ELR (cell line): ENCODE measurements around the gene SORBS2.

Experiments used
- DNase-seq: peaks from one replicate; pipeline ENCODE4 v3.0.0-alpha.2; 2015; ENCODE audit warnings: low read depth

SORBS2 gene

DNA sequence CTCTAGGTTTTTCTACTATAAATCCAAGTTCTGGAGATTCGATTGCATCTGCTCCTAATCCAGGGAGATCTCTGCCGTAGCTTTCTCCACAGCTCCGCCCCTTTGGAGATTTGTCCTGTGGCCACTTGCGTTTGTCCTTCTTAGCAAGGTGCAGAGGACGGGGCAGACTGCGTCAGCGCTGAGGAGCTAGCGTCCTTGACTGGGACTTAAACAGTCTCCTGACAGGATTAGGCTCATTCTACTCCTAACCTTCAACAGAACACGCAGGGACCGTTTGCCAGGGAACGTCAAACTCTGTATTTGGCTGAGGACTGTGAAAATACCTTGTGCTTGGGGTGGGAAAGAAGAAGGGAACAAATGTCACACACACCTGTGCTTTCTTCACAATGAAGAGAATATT, 38.6 kb downstream of the SORBS2 start:
- DNase-seq, result no peak

DNA sequence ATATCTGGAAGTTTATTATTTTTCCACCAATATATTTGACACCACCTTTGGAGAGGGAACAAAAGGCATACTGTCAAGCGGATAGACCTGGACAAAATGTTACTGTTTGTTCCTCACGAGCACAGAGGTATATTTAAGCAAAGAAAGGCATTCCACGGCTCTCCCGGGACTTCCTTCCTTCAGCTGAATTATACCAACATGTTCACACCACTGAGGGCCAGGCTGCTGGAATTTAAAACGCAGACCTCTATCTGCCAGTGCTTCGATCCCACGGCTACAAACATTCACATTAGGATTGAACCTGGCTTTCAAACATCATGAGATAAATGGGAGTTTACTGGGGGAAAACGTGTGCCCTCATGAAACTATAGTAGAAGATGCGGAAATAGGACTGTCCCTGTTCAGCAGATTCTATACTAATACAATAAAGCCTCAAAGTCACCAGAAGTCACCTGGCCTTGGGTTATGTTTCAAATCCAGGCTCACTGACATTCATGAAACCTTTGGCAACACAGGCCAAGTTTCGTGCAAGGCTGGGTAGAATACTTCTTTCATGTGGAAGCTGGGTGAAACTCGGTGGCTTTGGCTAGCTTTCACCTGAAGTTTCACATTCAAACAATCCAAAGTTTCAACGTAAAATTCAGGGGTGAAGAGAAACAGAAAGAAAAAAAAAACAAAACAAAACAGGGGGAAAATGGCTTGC, 39.5 kb downstream of the SORBS2 start:
- no peak for DNase-seq

DNA sequence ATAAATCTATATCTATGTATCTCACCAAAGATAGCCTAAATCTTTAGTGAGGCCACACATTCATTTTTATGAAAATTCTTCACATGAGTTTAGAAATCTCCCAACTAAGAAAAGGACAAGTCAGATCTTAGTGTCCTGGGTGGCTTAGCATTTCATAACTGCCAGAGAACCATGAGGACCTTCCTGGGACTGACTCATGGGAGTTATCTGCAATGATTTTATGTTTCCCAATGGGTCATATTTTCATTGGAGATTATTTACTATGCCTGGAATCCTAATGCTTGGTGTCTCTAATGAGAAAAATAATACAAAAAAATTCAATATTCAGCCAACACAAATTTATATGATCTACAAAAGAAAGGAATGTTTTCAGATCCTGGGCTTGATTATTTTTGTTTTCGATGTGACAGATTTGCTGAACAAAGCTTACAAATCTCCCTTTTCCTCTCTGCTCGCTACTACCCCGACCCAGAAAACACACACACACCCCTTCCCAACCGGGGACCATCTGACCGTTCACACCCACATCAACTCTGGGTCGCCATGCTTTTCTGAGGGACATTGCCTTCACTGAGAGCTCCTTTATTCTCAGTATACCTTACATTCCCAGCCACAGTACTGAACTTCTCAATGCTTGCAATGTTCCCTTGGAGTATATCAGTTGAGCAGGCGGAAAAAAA, 40.1 kb downstream of the SORBS2 start:
- DNase-seq, result no peak

DNA sequence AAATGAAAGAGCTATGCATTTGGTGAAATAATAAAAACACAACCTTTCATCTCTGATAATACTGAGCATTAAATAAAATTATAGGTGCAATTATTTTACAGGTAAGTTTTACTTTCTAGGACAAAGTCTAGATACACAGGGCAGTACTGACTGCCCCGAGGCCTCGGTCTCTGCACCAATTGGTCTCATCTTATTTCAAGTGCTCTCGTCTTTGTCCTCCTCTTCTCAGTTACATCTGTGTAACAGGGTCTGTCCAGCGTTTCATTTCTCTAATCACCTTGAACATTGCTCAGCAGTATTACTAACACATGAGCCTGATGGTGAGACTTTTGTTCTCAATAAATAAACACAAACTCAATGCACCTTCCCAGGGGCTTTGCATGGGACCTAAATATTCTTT, 44.5 kb downstream of the SORBS2 start:
- DNase-seq, result no peak

DNA sequence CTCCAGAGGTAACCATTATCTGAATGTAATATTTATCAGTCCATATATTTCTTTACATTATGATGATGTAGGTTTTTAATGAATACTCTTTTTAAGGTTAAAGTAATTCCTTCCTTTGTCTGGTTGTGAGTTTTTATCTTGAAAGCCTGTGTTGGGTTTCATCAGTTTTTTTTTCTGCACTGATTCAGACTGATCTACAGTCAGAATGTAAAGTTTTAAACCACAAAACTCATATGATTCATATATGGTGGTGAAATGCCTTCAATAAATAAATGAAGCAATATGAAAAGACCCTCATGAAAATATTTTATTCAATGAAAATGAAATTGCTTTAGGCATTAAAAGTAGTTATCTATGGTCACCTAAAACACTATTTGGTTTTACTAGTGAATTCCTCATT, 47.1 kb downstream of the SORBS2 start:
- peak; percentile 54 for DNase-seq

DNA sequence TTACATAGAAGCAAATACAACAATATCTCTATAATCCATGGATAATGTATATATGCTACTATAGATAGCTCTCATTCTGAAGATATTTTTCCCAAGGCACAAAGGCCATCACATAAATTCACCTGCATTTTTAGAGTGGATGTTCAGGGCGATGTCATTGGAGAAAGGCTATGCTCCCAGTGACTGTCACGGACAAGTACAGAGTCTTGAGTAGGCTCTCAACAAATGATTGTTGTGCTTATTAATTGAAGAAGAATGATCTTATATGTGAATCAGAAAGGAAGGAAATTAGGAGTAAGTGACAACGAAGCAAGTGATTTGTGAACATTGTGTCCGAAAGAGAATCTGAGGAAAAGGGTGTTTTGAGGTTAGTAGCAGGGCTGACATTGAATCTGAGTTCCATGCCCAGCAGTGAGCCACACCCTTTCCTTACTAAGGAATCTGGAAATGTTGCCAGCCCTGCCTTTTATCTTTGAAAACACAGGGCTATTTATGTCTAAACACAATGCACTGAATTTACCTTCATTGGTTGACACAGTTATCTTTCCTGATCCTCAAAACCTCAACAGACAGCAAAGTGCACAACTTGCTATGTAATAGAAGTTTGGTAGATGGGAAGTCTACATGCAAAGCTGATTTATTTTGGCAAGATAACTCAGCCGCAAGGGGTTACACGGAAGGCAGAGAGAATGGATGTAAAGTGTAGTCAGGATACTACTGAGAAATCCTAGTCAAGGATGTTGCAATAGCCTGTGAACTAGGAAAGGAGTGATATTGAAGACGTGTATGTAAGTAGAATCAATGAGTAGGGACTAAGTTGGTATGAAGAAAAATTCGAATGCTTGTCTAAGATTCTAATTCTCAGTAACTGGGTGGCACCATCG, 50.4 kb downstream of the SORBS2 start:
- no peak for DNase-seq

DNA sequence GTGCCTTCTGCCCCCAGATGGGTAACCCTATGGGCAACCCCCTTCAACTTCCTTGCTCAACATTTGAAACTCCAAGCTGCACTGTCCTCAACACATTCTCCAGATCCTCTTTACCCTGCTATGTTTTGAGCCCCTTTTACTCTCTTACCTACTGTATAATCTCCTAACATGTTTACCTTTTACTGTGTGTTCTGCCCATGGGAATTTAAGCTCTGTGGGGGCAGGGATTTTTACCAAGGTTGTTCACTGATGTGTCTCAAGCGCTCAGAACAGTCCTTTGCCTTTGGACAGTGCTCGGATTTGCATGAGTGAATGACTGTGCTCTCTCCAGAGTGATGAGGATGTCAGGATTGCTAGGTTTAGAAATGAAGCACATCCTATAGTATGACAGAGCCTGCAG, 53.2 kb downstream of the SORBS2 start:
- no peak for DNase-seq

DNA sequence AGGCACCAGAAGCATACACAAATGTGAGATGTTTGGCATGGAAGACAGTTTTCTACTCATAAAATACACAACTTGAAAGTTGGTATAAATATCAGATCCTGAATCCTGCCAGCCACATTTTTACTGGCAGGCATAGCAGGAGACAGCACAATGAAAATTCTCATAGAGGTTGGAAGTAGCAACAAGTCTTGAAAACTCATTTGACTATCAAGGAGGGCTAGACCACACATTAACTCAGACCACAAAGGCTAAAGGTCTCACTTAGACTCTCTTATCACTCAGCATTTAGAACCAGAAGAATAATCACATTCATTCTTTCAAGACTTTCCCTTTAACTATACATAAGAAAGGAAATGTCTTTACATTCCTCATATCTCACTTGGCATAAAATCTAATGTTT, 56.5 kb downstream of the SORBS2 start:
- no peak for DNase-seq

DNA sequence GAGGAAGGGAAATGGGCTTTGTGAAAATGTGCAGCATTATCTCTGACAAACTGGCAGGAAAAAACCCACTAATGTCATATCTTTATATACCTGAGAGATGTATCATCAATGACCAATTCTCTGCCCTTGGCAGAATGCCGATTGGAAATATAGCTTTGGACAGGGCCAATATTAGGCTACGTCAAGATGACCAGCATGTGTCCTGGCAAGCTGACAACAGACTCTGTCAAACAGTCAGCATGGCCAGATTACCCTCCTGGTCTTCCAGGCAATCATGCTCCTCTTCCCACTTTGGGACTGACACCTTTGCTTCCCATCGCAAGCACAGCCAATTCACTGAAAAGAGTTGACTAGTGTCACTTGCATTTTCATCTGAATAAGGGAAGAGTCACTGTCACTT, 57.0 kb downstream of the SORBS2 start:
- peak; percentile 6 for DNase-seq

DNA sequence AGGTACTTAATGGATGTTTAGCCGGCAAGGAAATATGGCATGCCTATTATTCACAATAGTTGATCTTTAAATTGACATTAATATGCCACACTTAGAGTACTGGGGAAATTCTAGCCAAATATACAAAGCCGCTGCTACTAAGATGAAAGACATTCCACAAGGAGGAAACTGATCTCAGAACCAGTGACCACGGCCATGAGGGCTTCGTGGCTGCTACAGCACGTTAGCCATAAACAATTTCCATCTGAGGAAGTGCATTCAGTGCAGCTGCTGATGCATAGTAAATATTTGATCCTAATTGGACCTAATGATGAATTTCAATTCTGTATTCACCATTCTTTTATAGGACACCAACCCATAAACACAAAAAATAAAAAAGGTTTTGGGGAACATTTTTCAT, 59.1 kb downstream of the SORBS2 start:
- DNase-seq, result no peak

DNA sequence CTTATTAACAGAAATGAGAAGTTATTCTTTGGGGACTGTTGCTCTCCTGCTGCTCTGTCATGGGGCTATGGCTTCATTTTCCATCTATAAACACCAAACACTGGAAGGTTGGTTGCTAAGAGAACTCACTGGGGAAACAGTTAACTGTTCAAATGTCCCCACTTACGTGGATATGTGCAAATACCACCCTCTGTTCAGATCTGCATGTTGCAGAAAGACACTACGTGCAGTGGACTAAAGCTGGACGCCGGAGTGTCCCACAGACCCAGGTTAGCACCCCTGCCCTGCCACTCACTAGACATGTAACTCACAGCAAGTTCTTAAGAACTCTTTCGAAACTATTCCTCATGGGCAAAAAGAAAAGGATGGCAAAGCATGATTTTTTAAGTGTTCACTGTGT, 62.1 kb downstream of the SORBS2 start:
- DNase-seq, result no peak

DNA sequence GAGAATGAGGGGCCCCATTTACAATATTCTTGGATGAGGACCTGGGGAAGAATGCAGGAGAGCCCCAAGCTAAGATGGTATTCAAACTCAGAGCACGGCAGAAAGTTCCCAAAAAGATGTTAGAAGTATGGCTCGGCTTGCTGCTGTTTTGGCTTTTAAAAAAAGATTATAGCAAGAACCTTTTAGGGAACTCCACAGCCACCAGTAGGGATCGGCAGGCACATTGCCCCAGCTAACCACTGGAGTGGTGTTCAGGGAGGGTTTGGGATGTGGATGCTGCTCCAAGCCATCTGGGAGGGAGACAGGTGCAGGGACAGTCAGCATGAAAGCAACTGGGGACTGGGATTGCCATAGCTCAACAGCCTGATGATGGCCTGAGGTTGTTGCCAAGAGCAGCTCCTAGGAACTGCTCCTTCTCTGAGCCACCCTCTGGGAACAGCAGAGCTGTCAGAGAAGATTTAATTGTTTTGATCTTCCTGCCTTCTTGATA, 63.0 kb downstream of the SORBS2 start:
- no peak for DNase-seq

DNA sequence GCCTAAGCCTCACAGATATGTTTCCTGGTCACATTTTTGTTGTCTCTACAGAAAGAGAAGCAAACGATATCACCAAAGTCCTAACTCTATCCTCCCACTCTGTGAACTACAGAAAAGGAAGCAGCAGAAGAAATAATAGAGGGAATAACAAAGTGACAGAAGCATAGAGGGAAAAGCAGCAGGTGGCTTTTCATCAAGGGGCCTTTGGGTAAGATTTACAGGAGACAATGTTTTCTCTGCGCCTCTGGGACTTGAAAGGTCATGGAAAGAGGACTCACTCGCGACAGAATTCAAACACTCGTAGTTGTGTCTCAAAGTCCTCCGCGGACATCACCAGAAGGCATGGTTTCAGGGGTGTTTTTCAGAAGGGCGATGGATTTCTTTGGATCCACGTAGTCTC, 66.1 kb downstream of the SORBS2 start:
- no peak for DNase-seq

DNA sequence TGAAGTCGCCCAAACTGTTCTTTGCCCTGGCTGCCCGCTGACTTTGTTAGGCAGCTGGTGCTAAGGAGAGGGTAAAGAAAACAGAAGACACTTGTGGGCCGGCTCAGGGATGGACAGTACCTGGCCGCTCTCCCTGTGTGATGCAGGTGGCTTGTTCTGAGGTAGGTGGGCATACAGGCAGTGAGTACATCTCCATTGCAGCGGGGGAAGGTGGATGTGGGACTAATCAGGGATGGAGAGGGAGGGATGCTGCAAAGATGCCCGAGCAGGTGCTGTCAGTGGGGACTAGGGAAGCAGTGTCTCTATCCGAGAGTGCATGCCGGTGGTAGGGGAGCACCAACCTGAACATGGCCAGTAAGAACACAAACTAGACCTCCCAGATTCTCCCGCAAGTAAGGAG, 67.0 kb downstream of the SORBS2 start:
- no peak for DNase-seq

DNA sequence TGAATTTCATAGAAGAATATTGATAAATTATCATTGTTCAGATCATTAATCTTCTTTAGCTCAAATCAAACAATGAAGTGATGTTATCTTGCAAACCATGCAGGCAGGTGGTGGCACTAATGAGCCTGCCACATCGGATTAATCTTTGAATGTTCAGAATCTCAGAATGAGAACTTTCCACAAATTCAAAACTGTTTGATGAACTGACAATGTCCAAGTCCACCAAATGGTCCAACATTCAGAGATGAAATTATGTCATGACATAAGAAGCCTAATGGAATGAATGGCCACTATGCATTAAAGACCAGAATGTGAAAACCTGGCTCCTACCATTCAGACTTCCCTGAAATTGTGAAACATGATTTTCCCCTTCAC, 67.5 kb downstream of the SORBS2 start:
- DNase-seq, result no peak

DNA sequence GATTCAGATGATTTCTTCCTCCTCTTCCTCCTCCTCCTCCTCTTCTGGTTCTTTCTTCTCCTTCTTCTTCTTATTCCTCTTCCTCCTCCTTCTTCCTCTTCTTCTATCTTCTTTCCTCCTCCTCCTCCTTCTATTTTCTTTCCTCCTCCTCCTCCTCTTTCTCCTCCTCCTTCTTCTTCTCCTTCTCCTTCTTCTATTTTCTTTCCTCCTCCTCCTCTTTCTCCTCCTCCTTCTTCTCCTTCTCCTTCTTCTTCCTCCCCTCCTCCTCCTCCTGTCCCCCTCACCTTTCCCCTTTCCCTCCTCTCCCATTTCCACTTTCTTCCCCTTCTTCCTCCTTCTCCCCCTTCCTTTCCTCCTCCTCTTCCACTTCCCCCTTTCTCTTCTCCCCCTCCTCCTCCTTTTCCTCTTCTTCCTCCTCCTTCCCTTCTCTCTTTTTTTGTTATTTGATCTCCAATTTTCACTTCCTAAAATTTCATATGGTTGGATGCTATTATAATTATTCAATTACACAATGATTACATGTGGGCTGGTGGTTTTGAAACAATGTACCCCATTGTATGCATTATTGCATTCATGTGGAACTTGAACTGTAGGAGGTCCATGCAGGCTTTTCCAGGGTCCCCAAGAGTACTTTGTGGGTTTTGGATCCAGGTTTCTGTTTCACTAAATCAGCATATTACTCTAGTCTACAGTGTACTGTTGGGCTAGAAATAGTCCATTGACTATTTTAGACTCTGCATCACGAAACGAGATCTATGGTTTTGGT, 68.1 kb downstream of the SORBS2 start:
- DNase-seq, result no peak

DNA sequence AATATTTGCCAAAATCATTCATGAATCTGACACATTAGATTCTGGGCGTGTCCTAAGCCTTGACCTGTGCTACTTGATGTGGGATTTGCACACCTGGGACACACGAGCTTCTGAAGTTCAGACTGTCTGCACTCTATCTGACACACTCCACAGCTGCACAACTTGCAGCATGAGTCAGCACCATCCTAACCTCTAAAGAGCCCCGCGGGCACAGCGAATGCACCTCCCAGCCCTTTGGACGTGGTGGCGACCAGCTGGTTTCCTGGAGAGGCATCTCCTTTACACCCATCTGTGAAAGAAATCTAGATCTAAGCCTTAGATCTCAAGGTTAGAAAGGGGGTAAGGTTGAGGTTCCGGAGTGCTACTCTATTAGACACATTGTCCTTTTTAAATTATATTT, 69.2 kb downstream of the SORBS2 start:
- DNase-seq, result peak; percentile 30

DNA sequence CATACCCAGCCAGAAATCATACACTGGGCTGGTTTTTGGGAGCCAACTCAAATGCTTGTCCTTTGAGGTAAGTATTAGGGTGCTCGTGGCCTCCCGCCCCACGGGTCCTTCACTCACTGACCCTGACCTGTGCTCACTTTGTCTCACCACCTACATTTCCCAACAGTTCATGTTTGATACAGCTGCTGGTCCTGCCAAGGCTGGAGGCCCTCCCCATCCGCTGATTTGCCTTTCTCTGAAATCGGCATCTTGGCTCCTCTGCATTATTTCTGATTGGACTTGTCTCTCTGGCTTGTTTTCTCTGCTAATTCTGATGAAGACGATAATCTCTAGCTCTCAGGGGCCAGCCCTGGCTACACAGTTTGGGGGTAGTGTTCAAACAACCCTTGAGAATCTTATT, 70.2 kb downstream of the SORBS2 start:
- DNase-seq, result no peak

DNA sequence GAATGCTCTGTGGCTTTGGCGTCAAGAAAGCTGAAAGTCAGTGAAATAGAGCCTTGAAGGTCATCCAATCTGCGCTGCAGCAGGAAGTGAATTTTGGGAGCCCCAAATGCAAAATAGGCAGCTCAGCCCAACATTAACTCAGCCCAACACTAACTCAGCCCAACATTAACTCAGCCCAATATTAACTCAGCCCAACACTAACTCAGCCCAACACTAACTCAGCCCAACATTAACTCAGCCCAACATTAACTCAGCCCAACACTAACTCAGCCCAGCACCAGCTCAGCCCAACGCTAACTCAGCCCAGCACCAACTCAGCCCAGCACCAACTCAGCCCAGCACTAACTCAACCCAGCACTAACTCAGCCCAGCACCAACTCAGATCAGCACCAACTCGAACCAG, 71.5 kb downstream of the SORBS2 start:
- no peak for DNase-seq

DNA sequence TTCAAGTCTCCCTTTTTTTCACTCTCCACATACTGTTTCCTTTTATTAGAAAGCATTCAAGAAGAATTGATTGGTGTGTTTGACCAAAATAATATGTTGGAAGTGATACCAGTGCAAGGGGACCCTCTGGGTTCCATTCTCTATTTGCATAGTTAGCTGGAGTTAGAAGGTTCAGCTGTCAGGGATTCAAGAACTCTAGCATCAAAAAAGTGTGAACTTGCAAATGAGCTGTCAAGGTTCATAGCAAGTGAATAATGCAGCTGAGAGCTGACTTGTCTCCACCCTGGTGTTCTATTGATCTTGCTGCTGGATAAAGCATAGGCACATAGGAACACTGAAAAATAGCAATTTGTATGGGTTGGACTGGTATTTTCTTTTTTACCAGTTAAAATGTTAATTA, 73.2 kb downstream of the SORBS2 start:
- no peak for DNase-seq

DNA sequence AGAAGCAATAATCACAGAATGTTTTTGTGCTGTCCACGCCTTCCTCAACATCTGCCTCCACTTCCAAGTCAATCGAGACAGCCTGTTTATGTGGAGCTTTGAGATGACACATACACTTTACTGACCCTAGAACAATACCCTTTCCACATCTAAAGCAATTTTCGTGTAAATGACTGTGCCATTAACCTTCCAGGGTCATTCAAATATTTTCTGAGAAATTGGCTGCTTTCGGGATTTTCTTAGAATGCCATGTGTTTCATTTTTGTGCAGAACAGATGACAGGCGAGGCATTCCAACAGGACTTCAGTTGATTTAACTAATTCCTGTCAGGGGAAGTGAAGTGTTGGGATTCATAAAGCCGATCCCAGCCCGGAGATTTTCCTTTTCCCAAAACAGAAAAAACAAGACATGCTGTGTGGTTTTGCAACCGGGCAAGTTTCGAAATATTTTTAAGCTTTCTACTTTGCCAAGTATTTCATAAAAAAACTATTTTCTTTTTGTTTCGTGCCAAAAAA, 73.9 kb downstream of the SORBS2 start:
- no peak for DNase-seq

DNA sequence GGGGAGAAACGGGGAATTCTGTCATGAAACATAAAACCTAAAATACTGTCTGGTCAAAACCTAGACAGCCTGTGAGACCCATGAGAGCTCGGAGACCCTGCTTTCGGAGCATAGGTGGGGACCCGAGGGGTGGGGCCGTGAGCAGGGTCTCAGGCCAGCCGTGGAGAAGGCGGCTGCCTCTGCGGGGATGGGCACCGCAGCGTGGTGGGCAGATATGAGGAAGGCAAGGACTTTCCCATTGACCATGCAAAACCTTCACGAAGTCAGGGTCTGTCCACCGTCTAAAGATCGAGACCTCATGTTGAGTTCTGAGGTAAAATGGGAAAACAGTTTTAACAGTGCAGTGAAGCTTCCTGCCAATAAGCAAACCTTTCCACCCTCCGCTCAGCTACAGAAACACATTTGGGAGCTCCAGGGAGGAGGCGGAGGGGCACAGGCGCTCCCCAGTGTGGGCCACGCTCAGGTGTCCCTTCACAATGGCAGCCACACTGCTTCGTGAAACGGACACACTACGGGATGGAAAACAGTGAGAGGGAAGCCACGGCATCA, 74.4 kb downstream of the SORBS2 start:
- no peak for DNase-seq
